GM11168 (cell line): ENCODE data around the gene CLCN3.
"Not testable (repeated sequence)": the region's sequence is repeated elsewhere in the genome, so short reads cannot be mapped to it uniquely, and the experiment has no call there.

Experiments
- in situ Hi-C: fragments of 300-500 bp; cut with MboI; formaldehyde crosslinking; loops from one replicate; pipeline ENCODE4 v1.12.0; 2022; ENCODE audit warnings: low sequenced_read_pairs; ENCODE audit not compliant: unreplicated experiment

Gene CLCN3

GRCh38 chr4:169678486-169678885 lies 58.1 kb downstream of the CLCN3 start:
- in situ Hi-C loops = not testable (repeated sequence)

- in situ Hi-C loops = not testable (repeated sequence)
These were observed 58.7 kb downstream of the CLCN3 start for GRCh38 chr4:169678951-169679591.

GRCh38 chr4:169682372-169683047 lies 62.1 kb downstream of the CLCN3 start:
- in situ Hi-C loops = no loop called here

GRCh38 chr4:169689681-169690080 lies 69.3 kb downstream of the CLCN3 start:
- in situ Hi-C loops = no loop called here

- in situ Hi-C loops = no loop called here
These were observed 70.4 kb downstream of the CLCN3 start for GRCh38 chr4:169690787-169691186.

GRCh38 chr4:169698331-169698730 lies 78.0 kb downstream of the CLCN3 start:
- in situ Hi-C loops = no loop called here

GRCh38 chr4:169707958-169708643 lies 87.7 kb downstream of the CLCN3 start:
- in situ Hi-C loops = no loop called here

- in situ Hi-C loops = no loop called here
These were observed 95.4 kb downstream of the CLCN3 start for GRCh38 chr4:169715826-169716225.

GRCh38 chr4:169716677-169717076 lies 96.3 kb downstream of the CLCN3 start:
- in situ Hi-C loops = no loop called here

GRCh38 chr4:169720529-169720928 lies 100.2 kb downstream of the CLCN3 start:
- in situ Hi-C loops = no loop called here

- in situ Hi-C loops = no loop called here
These were observed 103.0 kb downstream of the CLCN3 start for GRCh38 chr4:169723207-169723965.

- in situ Hi-C loops = no loop called here
These were observed 103.9 kb downstream of the CLCN3 start for GRCh38 chr4:169724260-169724659.

GRCh38 chr4:169727616-169728015 lies 107.2 kb downstream of the CLCN3 start:
- in situ Hi-C loops = no loop called here

GRCh38 chr4:169730564-169730963 lies 110.2 kb downstream of the CLCN3 start:
- in situ Hi-C loops = no loop called here

GRCh38 chr4:169738604-169739003 lies 118.2 kb downstream of the CLCN3 start:
- in situ Hi-C loops = not testable (repeated sequence)

GRCh38 chr4:169741569-169741968 lies 121.2 kb downstream of the CLCN3 start:
- in situ Hi-C loops = no loop called here

GRCh38 chr4:169744601-169745000 lies 124.2 kb downstream of the CLCN3 start:
- in situ Hi-C loops = no loop called here

GRCh38 chr4:169745291-169745690 lies 124.9 kb downstream of the CLCN3 start:
- in situ Hi-C loops = no loop called here

- in situ Hi-C loops = loop anchor here (10.0 kb wide), 1 partner anchor 58 kb away; no protein-coding TSS in a partner anchor
These were observed 136.7 kb downstream of the CLCN3 start for GRCh38 chr4:169756971-169757574.

- in situ Hi-C loops = loop anchor here (10.0 kb wide), 1 partner anchor 57 kb away; no protein-coding TSS in a partner anchor
These were observed 137.3 kb downstream of the CLCN3 start, which contains the start of gene HPF1 for GRCh38 chr4:169757575-169758184. Gene HPF1, minus strand, starts transcription at chr4:169757944. Its CDS starts 67 bp downstream, at chr4:169757877.
